ENCODE results near the gene POC1B.

Gene POC1B

GRCh38 chr12:89525824-89526770, at the start of gene POC1B:
Gene POC1B, minus strand, starts transcription at chr12:89526047. Its CDS starts 152 bp downstream, at chr12:89525895.
- peak; percentile 75 for DNase-seq

- DNase-seq = no peak
Measured at GRCh38 chr12:89575374-89575773, 49.5 kb upstream of the POC1B start.

GRCh38 chr12:89574736-89575208, 48.9 kb upstream of the POC1B start:
- DNase-seq = peak; percentile 5

- no peak for DNase-seq
Measured at GRCh38 chr12:89573051-89573810, 47.4 kb upstream of the POC1B start.

GRCh38 chr12:89571491-89572195, 45.8 kb upstream of the POC1B start:
- no peak for DNase-seq

- no peak for DNase-seq
Measured at GRCh38 chr12:89568484-89568883, 42.6 kb upstream of the POC1B start.

- DNase-seq = no peak
Measured at GRCh38 chr12:89567691-89568239, 41.9 kb upstream of the POC1B start.

- DNase-seq = peak; percentile 38
Measured at GRCh38 chr12:89566615-89567014, 40.8 kb upstream of the POC1B start.

- DNase-seq = no peak
Measured at GRCh38 chr12:89565002-89565401, 39.2 kb upstream of the POC1B start.

- DNase-seq = no peak
Measured at GRCh38 chr12:89559753-89560152, 33.9 kb upstream of the POC1B start.

- DNase-seq = no peak
Measured at GRCh38 chr12:89556976-89557375, 31.1 kb upstream of the POC1B start.

- DNase-seq = peak; percentile 3
Measured at GRCh38 chr12:89552376-89552775, 26.5 kb upstream of the POC1B start.

- DNase-seq = no peak
Measured at GRCh38 chr12:89551747-89552146, 25.9 kb upstream of the POC1B start.

- no peak for DNase-seq
Measured at GRCh38 chr12:89547101-89547500, 21.3 kb upstream of the POC1B start.

GRCh38 chr12:89546151-89546550, 20.3 kb upstream of the POC1B start:
- no peak for DNase-seq

- peak; percentile 73 for DNase-seq
Measured at GRCh38 chr12:89544681-89545184, 18.9 kb upstream of the POC1B start.

- no peak for DNase-seq
Measured at GRCh38 chr12:89544022-89544421, 18.2 kb upstream of the POC1B start.

GRCh38 chr12:89542912-89543592, 17.2 kb upstream of the POC1B start:
- DNase-seq = peak; percentile 60

GRCh38 chr12:89542236-89542635, 16.4 kb upstream of the POC1B start:
- no peak for DNase-seq

- DNase-seq = no peak
Measured at GRCh38 chr12:89540586-89540985, 14.7 kb upstream of the POC1B start.

- no peak for DNase-seq
Measured at GRCh38 chr12:89539426-89540223, 13.8 kb upstream of the POC1B start.

All from kidney glomerular epithelial cell (primary cell).